Activated CD8-positive, alpha-beta memory T cell treated with anti-CD3 and anti-CD28 coated beads, Interleukin-2, amount 10 ng/mL, durations not matched to agents 7 days and 5 days (primary cell): ENCODE measurements around the gene TNIP1. TPM values are rescaled to one million over a fixed set of nuclear protein-coding genes. Genes with fewer than 3 reads are reported as not detected.

Source experiments
- ATAC-seq: fragments of 150-1000 bp; cut with Tn5 transposase; one replicate; pipeline ENCODE4 v1.10.0; 2021; ENCODE audit warnings: moderate library complexity
- CTCF ChIA-PET: fragments of 350-600 bp; sonication (Branson Sonifier 250); formaldehyde crosslinking; loops from one replicate; lab custom pipeline; 2021; ENCODE audit warnings: antibody characterized with exemption; lab: Charles Lee
- DNase-seq: peaks from one replicate; pipeline ENCODE4 v3.0.0-alpha.2; 2020
- H3K27ac Mint-ChIP-seq: one replicate; pipeline ENCODE4 v1.8.0; 2021; ENCODE audit warnings: mild to moderate bottlenecking, mixed read lengths
- H3K27me3 Mint-ChIP-seq: one replicate; pipeline ENCODE4 v1.8.0; 2021; ENCODE audit warnings: mixed read lengths
- H3K36me3 Mint-ChIP-seq: one replicate; pipeline ENCODE4 v1.8.0; 2021; ENCODE audit warnings: mild to moderate bottlenecking, mixed read lengths
- H3K4me1 Mint-ChIP-seq: one replicate; pipeline ENCODE4 v1.8.0; 2021; ENCODE audit warnings: mixed read lengths
- H3K4me3 Mint-ChIP-seq: one replicate; pipeline ENCODE4 v1.8.0; 2021; ENCODE audit warnings: mild to moderate bottlenecking, moderate library complexity, mixed read lengths
- H3K9me3 Mint-ChIP-seq: one replicate; pipeline ENCODE4 v1.8.0; 2022; ENCODE audit warnings: low read depth, mixed read lengths
- total RNA-seq, 2 experiments: library from RNA; stranded (reverse); gene quantifications; one replicate each; pipeline ENCODE4 v1.2.3, GENCODE V29; 2021

Gene TNIP1
- total RNA-seq, 2 experiments from 2014 or later, result 136 to 201 TPM

DNA sequence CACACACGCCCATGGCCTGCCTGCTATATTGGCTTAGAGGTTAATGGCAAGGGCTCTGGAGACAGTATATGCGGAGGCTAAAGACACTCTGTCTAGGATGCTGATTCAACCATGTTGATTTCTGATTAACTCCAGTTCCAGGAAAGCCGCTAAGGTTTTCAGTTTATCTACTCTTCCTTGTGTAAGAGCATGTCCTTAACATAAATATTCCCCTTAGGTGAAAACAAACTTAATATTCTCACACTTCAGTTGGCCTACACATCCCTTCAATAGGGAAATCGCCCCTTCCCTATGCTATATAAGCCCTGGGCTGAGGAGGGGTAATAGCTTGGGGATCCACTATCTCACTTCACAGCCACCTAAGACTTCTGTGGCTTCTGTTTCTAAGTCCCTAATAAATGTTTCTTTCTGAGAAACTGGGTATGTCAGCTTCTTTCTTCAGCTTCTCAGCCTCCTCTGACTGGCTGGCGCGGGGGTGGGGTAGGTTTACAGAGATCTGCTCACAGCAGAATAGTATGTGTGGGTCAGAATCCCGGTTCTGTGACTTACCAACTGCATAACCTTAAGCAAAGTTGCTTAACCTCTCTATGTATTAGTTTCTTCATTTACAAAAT is 64.8 kb downstream of the TNIP1 start:
- Mint-ChIP-seq H3K36me3 (no peaks in the 10 kb centered on the region), H3K27ac (no peak overlapping the region), H3K27me3 (peaks cover 12% of the 10 kb centered on the region), H3K9me3 (no peaks in the 10 kb centered on the region), H3K4me1 (peaks cover 8% of the 10 kb centered on the region), H3K4me3 (no peak overlapping the region)
- ATAC-seq, result no peak
- CTCF ChIA-PET, result no interaction called here
- no peak for DNase-seq

- no peak overlapping the region for H3K4me3 Mint-ChIP-seq
- CTCF ChIA-PET, result no interaction called here
- H3K4me1 Mint-ChIP-seq, result peaks cover 7% of the 10 kb centered on the region
- peaks cover 2% of the 10 kb centered on the region for H3K27me3 Mint-ChIP-seq
- no peaks in the 10 kb centered on the region for H3K9me3 Mint-ChIP-seq
- DNase-seq (no peak), ATAC-seq (no peak)
- H3K27ac Mint-ChIP-seq, result no peak overlapping the region
- H3K36me3 Mint-ChIP-seq, result no peaks in the 10 kb centered on the region
Measured at GRCh38 chr5:151014680-151015343, 66.0 kb downstream of the TNIP1 start.

GRCh38 chr5:151012862-151013261 is 68.0 kb downstream of the TNIP1 start:
- Mint-ChIP-seq H3K4me1 (no peaks in the 10 kb centered on the region), H3K9me3 (no peaks in the 10 kb centered on the region), H3K27me3 (peaks cover 2% of the 10 kb centered on the region), H3K4me3 (no peak overlapping the region), H3K27ac (no peak overlapping the region), H3K36me3 (no peaks in the 10 kb centered on the region)
- CTCF ChIA-PET, result no interaction called here
- no peak for DNase-seq
- ATAC-seq, result no peak

GRCh38 chr5:151008906-151009305 is 71.9 kb downstream of the TNIP1 start:
- no peak for DNase-seq
- Mint-ChIP-seq H3K36me3 (no peaks in the 10 kb centered on the region), H3K27ac (no peak overlapping the region), H3K9me3 (no peaks in the 10 kb centered on the region), H3K4me3 (no peak overlapping the region), H3K27me3 (peaks cover 2% of the 10 kb centered on the region), H3K4me1 (no peaks in the 10 kb centered on the region)
- no peak for ATAC-seq
- CTCF ChIA-PET, result no interaction called here

DNA sequence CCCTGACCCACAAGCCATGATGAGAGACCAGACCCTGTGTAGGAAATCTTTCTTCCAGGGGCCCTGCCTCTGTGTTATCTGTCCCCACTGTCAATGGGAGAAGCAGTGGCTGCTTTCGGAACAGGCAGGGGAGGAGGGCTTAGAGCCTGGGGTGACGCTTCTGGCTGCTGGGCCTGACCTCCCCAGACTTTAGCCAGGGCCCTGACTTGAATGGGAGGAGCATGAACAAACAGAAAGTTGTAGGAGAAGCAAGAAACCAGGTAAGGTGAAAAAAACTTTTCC is 72.7 kb downstream of the TNIP1 start:
- Mint-ChIP-seq H3K4me3 (no peak overlapping the region), H3K27me3 (peaks cover 2% of the 10 kb centered on the region), H3K36me3 (no peaks in the 10 kb centered on the region), H3K9me3 (no peaks in the 10 kb centered on the region), H3K4me1 (no peaks in the 10 kb centered on the region), H3K27ac (no peak overlapping the region)
- DNase-seq (no peak), ATAC-seq (no peak)
- CTCF ChIA-PET, result no interaction called here

DNA sequence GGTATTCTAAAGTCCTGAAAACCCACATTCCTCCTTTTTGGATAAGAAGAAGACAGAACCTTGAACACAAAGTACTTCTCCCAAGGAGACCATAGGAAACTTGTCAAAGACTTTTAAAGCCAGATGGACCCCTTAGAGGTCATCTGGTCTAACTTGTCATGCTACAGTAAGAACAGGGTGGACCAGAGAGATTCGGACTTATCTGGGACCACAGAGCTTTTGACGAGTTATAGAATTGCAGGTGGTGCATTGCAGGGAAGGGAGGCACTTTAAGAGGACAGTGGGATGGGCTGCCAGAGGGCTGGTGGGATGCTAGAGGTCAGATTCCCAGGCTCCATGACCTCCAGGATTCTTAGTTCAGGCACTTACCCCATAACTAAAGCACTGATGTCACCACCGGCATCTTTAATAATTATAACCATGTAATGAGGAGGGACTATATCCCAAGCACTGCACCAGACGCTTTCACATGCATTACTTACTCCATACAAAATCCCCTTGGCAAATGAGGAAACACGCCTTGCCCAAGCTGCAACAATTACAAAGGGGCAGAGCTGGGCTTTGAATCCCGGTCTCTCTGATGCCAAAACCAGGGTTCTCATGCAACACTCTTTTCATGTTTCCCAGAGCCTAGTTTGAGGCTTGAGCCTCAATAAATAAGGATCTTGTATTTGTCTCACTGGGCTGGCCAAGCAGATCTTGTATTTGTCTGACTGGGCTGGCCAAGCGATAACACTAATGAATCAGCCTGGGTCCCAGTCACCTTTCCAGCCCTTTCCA is 73.2 kb downstream of the TNIP1 start:
- H3K27me3 Mint-ChIP-seq, result peaks cover 2% of the 10 kb centered on the region
- CTCF ChIA-PET, result no interaction called here
- DNase-seq (no peak), ATAC-seq (no peak)
- no peak overlapping the region for H3K4me3 Mint-ChIP-seq
- H3K27ac Mint-ChIP-seq, result no peak overlapping the region
- H3K9me3 Mint-ChIP-seq, result no peaks in the 10 kb centered on the region
- no peaks in the 10 kb centered on the region for H3K4me1 Mint-ChIP-seq
- no peaks in the 10 kb centered on the region for H3K36me3 Mint-ChIP-seq

DNA sequence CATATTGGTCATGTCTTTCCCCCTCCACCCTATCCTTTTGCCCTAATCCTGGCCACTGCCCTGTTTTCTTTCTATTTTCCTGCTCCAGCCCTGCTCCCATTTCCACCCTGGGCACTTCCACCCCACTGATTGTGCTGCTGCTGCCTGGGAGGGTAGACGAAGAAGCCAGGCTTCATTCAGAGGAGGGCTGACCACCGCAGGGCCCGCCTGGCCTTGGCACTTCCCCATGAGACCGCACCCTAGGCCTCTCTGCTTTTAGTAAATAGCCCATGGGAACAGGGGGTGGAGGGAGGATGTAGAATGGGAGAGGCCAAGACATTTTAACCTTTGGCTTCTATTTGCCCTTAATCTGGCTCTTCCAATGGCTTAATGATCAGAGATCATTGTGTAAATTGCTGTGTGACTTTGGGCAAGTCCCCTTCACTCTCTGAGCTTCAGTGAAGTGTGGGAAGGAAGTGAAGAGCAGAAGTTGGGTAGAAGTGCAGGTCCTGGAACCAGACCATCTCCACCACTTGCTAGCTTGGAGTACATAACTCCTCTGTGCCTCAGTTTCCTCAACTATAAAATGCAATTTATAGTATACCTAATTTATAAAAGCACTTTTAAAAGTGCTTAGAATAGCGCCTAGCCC is 74.0 kb downstream of the TNIP1 start:
- Mint-ChIP-seq H3K27ac (no peak overlapping the region), H3K36me3 (no peaks in the 10 kb centered on the region), H3K9me3 (no peaks in the 10 kb centered on the region), H3K4me3 (no peak overlapping the region), H3K27me3 (peaks cover 2% of the 10 kb centered on the region), H3K4me1 (no peaks in the 10 kb centered on the region)
- no peak for DNase-seq
- CTCF ChIA-PET, result no interaction called here
- ATAC-seq, result no peak

- no peak overlapping the region for H3K4me3 Mint-ChIP-seq
- H3K27ac Mint-ChIP-seq, result no peak overlapping the region
- ATAC-seq, result no peak
- no peaks in the 10 kb centered on the region for H3K4me1 Mint-ChIP-seq
- H3K36me3 Mint-ChIP-seq, result no peaks in the 10 kb centered on the region
- CTCF ChIA-PET, result interaction anchor here (1.2 kb wide), 1 partner anchor 120 kb away, joined by 3 read pairs; no protein-coding TSS in a partner anchor
- DNase-seq, result no peak
- H3K27me3 Mint-ChIP-seq, result peaks cover 2% of the 10 kb centered on the region
- H3K9me3 Mint-ChIP-seq, result no peaks in the 10 kb centered on the region
Measured at GRCh38 chr5:151005950-151006576, 74.8 kb downstream of the TNIP1 start.

DNA sequence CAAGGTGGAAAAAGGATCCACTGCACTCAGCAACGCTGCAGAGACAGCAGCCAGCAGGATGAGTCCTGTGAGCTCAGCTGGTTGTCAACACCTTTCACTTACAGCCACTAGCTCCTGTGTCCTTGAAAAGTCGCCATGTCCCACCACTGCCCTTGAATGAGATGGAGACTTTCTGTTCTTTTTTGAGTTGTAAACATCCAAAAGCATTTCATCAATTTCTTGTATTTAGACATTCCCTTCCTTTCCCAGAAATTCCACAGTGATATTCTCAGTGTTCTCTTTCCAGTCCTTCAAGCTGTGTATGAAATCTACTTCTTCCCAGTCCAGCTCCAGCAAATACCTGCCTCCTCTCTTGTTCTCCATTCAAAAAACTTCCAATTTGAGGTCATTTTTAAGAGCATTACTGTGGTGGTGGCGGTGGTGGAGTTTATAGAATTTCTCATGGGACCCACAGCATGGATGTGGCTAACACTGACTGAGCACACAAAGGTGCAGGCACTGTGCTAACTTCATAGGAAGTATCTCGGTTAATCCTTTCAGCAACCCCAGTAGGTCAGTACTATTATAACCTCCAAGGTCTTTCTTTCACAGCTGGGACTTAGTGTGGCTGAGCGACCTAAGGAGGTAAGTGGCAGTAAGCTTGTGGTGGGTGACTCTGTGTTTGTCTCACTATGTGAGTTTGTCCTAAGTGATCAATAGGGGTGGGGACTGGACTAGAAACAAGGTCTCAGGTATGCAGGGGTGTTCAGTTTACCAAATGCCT is 75.5 kb downstream of the TNIP1 start:
- H3K27me3 Mint-ChIP-seq, result peaks cover 2% of the 10 kb centered on the region
- DNase-seq (no peak), ATAC-seq (no peak)
- CTCF ChIA-PET, result interaction anchor here (1.2 kb wide), 1 partner anchor 121 kb away, joined by 3 read pairs; no protein-coding TSS in a partner anchor
- no peaks in the 10 kb centered on the region for H3K4me1 Mint-ChIP-seq
- H3K4me3 Mint-ChIP-seq, result no peak overlapping the region
- H3K27ac Mint-ChIP-seq, result no peak overlapping the region
- H3K36me3 Mint-ChIP-seq, result no peaks in the 10 kb centered on the region
- no peaks in the 10 kb centered on the region for H3K9me3 Mint-ChIP-seq

DNA sequence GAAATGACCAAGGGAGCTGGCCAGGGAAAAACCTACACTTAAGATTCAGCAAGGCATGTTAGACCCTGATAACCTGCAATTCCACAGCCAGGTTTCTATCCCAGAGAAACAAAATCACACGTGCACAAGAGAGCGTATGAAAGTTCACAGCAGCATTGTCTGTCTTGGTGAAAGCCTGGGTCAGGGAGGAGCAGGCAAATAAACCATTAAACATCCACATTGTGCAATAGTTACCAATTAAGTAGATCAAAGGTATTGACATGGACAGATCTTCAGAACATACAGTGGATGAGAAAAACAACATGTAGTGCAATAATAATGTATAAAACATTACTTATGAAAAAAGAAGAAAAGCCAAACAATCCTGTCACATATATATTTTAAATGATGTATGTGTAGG is 76.3 kb downstream of the TNIP1 start:
- DNase-seq (no peak), ATAC-seq (no peak)
- Mint-ChIP-seq H3K27me3 (peaks cover under 1% of the 10 kb centered on the region), H3K4me3 (no peak overlapping the region), H3K9me3 (no peaks in the 10 kb centered on the region), H3K36me3 (no peaks in the 10 kb centered on the region), H3K4me1 (no peaks in the 10 kb centered on the region), H3K27ac (no peak overlapping the region)
- CTCF ChIA-PET, result no interaction called here

GRCh38 chr5:151003503-151003860 is 77.4 kb downstream of the TNIP1 start:
- Mint-ChIP-seq H3K9me3 (no peaks in the 10 kb centered on the region), H3K27me3 (no peaks in the 10 kb centered on the region), H3K36me3 (no peaks in the 10 kb centered on the region), H3K4me3 (no peak overlapping the region), H3K27ac (no peak overlapping the region), H3K4me1 (no peaks in the 10 kb centered on the region)
- CTCF ChIA-PET, result no interaction called here
- no peak for ATAC-seq
- DNase-seq, result no peak

DNA sequence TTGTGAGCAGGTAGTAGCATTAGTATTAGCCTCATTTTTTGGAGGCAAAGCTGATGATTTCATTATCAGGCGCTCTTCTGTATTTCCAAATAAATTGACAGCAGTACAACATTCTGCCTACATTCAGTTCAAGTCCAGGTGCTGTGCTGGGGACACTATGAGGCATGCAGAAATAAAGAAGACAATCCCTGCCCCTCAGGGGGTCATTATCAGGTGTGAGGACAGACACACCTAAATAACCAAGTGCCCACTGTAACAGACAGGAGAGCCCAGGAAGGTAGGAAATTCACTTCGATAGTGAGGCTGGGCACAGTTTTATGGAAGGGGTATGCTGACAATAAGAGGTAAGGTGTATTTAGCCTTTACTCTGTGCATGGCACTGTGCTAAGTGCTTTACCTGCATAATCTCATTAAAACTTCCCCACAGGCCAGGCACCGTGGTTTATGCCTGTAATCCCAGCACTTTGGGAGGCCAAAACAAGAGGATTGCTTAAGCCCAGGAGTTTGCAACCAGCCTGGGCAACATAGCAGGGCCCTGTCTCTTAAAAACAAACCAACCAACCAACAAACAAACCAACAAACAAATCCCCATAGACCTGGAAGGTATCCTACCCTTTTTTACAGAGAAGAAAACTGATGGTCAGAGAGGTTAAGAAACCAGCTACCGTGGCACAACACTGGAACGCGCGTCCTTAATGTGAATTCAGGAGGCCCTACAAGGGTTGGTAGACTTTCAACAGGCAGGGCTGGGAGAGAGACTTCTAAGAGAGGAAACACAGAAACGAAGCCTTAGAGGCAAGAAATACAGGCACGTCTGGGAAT is 77.9 kb downstream of the TNIP1 start:
- Mint-ChIP-seq H3K27me3 (no peaks in the 10 kb centered on the region), H3K27ac (no peak overlapping the region), H3K4me1 (no peaks in the 10 kb centered on the region), H3K4me3 (no peak overlapping the region), H3K36me3 (no peaks in the 10 kb centered on the region), H3K9me3 (no peaks in the 10 kb centered on the region)
- DNase-seq (no peak), ATAC-seq (no peak)
- CTCF ChIA-PET, result interaction anchor here (0.9 kb wide), 1 partner anchor 113 kb away, joined by 4 read pairs; no protein-coding TSS in a partner anchor
